RCC 7860 (cell line): ENCODE measurements around the gene LSM3.

Experiments used
- DNase-seq: peaks from one replicate; pipeline ENCODE4 v3.0.0-alpha.2; 2015; ENCODE audit warnings: low spot score
- FAIRE-seq: peaks from 2 replicates; lab custom pipeline; 2012; peaks lifted over from hg19 to GRCh38; lab: Jason Lieb, UNC

Gene LSM3

GRCh38 chr3:14156201-14156600, 22.4 kb upstream of the LSM3 start:
- FAIRE-seq (no peak), DNase-seq (no peak)

GRCh38 chr3:14156843-14157561, 21.6 kb upstream of the LSM3 start:
- DNase-seq (no peak), FAIRE-seq (no peak)

- no peak for DNase-seq
- FAIRE-seq, result no peak
Measured at GRCh38 chr3:14157951-14158350, 20.7 kb upstream of the LSM3 start.

GRCh38 chr3:14158370-14158769, 20.2 kb upstream of the LSM3 start:
- DNase-seq, result no peak
- no peak for FAIRE-seq

GRCh38 chr3:14159426-14159825, 19.2 kb upstream of the LSM3 start:
- DNase-seq (no peak), FAIRE-seq (no peak)

- FAIRE-seq (no peak), DNase-seq (no peak)
Measured at GRCh38 chr3:14161282-14161681, 17.3 kb upstream of the LSM3 start.

- no peak for FAIRE-seq
- no peak for DNase-seq
Measured at GRCh38 chr3:14162178-14162577, 16.4 kb upstream of the LSM3 start.

- FAIRE-seq, result no peak
Measured at GRCh38 chr3:14166877-14167603, 11.6 kb upstream of the LSM3 start.

GRCh38 chr3:14169435-14169834, 9.2 kb upstream of the LSM3 start:
- no peak for FAIRE-seq
- no peak for DNase-seq

More at GRCh38 chr3:14166877-14167603, 11.6 kb upstream of the LSM3 start:
- no peak for DNase-seq

GRCh38 chr3:14169871-14170270, 8.7 kb upstream of the LSM3 start:
- DNase-seq, result no peak
- no peak for FAIRE-seq

GRCh38 chr3:14170531-14171159, 8.0 kb upstream of the LSM3 start:
- FAIRE-seq, result no peak

GRCh38 chr3:14172496-14172895, 6.1 kb upstream of the LSM3 start:
- DNase-seq, result no peak
- no peak for FAIRE-seq

More at GRCh38 chr3:14170531-14171159, 8.0 kb upstream of the LSM3 start:
- DNase-seq, result peak; percentile 8

- FAIRE-seq (no peak), DNase-seq (no peak)
Measured at GRCh38 chr3:14174483-14174882, 4.1 kb upstream of the LSM3 start.

- no peak for FAIRE-seq
- no peak for DNase-seq
Measured at GRCh38 chr3:14175383-14176037, 3.1 kb upstream of the LSM3 start.

- FAIRE-seq (no peak), DNase-seq (no peak)
Measured at GRCh38 chr3:14177580-14178246, 904 bp upstream of the LSM3 start.

GRCh38 chr3:14179114-14179465, 473 bp downstream of the LSM3 start:
- DNase-seq (no peak), FAIRE-seq (no peak)

GRCh38 chr3:14179795-14180194, 1.2 kb downstream of the LSM3 start:
- DNase-seq (no peak), FAIRE-seq (no peak)

GRCh38 chr3:14181253-14181652, 2.6 kb downstream of the LSM3 start:
- DNase-seq (no peak), FAIRE-seq (no peak)

GRCh38 chr3:14183015-14183577, 4.5 kb downstream of the LSM3 start:
- no peak for FAIRE-seq
- DNase-seq, result no peak

GRCh38 chr3:14186854-14187458, 8.3 kb downstream of the LSM3 start:
- no peak for FAIRE-seq

More at GRCh38 chr3:14186854-14187458, 8.3 kb downstream of the LSM3 start:
- no peak for DNase-seq
